Lower leg skin (tissue), 4 donors: ENCODE data around the gene CDK1. TPM values are rescaled to one million over a fixed set of nuclear protein-coding genes. Genes with fewer than 3 reads are reported as not detected.

Experiments used
- DNase-seq, 2 donors: peaks; one replicate each; pipeline ENCODE4 v3.0.0-alpha.2; 2019; ENCODE audit warnings: low spot score in 2 of 2
- H3K4me3 ChIP-seq: fragments of 200-600 bp; sonication (generic); 2 replicates; pipeline ENCODE4 v1.5.1; 2017; ENCODE audit warnings: mild to moderate bottlenecking, low read depth; ENCODE audit not compliant: poor library complexity, severe bottlenecking
- POLR2A ChIP-seq, 2 donors: fragments of 450-650 bp; IDR thresholded peaks; one replicate each; pipeline ENCODE4 v1.6.1; 2016 to 2017; ENCODE audit warnings: antibody characterized with exemption in 2 of 2, mild to moderate bottlenecking in 1 of 2, moderate library complexity in 1 of 2
- WGBS, 2 donors: methylation state at CpG; one replicate each; pipeline ENCODE4 v1.1.5; 2018; 5-methylcytosine and 5-hydroxymethylcytosine counted together
- intact Hi-C: fragments of 100-400 bp; cut with DNase I; formaldehyde crosslinking; loops from one replicate; pipeline ENCODE4 v1.15.0; 2023; ENCODE audit warnings: low total_unique reads
- total RNA-seq, 4 donors: library from RNA; depleted of rRNA; stranded (reverse); fragments of >200 nt; gene quantifications; one replicate each; pipeline ENCODE4 v1.1.0, GENCODE V29; 2016
- TF ChIP-seq, protein P1 (sequence below), 3 donors: fragments of 450-650 bp; IDR thresholded peaks; one replicate each; pipeline ENCODE4 v1.5.1; 2016; ENCODE audit warnings: antibody characterized with exemption in 3 of 3, mild to moderate bottlenecking in 3 of 3, moderate library complexity in 2 of 3

Gene CDK1
- total RNA-seq, 4 donors from 2014 or later: 5.1 to 8.4 (median 6.5) TPM

DNA sequence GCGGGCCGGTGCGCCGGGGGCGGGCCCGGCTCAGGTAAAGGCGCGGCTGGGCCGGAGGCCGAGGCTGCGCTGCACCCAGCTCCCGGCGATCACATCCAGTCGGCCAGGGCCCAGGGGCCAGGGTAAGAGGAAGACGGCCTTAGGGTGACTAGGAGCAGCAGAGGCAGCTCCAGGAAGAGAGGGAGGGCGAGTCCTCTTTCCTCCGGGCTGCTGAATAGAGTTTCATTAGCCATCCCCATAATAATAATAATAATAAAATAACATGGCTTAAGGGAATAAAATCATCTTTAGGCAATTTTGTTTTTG lies 44.8 kb upstream of the CDK1 start:
- 0 to 2% methylated on average over 7 to 17 of the region's 17 CpGs for WGBS, 2 donors
- H3K4me3 ChIP-seq: peak overlapping the region; percentile 68
- intact Hi-C loops: no loop called here
- TF ChIP-seq, protein P1, sequence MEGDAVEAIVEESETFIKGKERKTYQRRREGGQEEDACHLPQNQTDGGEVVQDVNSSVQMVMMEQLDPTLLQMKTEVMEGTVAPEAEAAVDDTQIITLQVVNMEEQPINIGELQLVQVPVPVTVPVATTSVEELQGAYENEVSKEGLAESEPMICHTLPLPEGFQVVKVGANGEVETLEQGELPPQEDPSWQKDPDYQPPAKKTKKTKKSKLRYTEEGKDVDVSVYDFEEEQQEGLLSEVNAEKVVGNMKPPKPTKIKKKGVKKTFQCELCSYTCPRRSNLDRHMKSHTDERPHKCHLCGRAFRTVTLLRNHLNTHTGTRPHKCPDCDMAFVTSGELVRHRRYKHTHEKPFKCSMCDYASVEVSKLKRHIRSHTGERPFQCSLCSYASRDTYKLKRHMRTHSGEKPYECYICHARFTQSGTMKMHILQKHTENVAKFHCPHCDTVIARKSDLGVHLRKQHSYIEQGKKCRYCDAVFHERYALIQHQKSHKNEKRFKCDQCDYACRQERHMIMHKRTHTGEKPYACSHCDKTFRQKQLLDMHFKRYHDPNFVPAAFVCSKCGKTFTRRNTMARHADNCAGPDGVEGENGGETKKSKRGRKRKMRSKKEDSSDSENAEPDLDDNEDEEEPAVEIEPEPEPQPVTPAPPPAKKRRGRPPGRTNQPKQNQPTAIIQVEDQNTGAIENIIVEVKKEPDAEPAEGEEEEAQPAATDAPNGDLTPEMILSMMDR (IDR thresholded peaks at IDR 0.05): no peak
- no peak for TF ChIP-seq POLR2A (IDR thresholded peaks at IDR 0.05)
- no peak for DNase-seq

DNA sequence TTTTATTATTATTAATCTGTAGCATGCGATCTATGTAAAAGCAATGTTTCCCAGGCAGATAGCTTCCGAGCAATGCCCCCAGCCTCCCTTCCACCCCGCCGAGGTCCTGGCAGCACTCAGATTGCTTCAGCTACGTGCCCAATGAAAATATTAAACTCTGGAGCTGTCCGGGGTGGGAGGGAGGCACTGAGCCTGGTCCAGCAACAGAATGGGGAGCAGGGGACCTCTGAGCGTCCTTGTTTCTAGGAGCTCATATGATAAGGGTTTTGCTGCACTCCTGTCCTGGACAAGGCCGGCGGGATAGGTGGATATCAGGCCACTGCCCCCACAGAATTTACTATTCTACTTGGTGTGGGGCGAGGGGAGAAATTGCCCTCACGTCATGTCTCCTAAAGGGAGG lies 44.5 kb upstream of the CDK1 start:
- intact Hi-C loops: no loop called here
- WGBS, 2 donors: 50 to 56% methylated on average over 11 of the region's 11 CpGs
- no peak for DNase-seq

DNA sequence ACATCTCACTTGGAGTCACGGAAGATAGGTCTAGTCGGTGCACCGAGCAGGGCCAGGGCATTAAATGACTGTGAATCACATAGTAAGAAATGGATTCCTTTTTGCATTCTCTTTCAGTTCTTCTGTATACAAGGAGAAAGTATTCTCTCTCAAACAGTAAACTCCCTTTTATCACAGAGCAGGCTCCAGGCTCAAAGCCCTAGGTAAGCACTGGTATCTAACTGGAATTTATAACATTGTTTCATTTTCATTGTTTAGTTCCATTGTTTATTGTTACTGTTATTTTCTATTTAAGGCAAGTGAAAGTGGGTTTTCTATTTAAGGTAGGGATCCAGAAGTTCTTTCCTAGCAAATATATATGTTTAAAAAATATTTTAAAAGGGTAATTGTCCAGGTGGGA lies 44.1 kb upstream of the CDK1 start:
- 65 to 69% methylated on average over 3 of the region's 3 CpGs for WGBS, 2 donors
- intact Hi-C loops: no loop called here
- no peak for DNase-seq
- no peak for TF ChIP-seq POLR2A (IDR thresholded peaks at IDR 0.05)
- TF ChIP-seq, protein P1 (IDR thresholded peaks at IDR 0.05): no peak
- no peak overlapping the region for H3K4me3 ChIP-seq

More for the DNA sequence above, 44.5 kb upstream of the CDK1 start:
- TF ChIP-seq, protein P1 (IDR thresholded peaks at IDR 0.05): no peak
- no peak for TF ChIP-seq POLR2A (IDR thresholded peaks at IDR 0.05)
- H3K4me3 ChIP-seq: no peak overlapping the region

DNA sequence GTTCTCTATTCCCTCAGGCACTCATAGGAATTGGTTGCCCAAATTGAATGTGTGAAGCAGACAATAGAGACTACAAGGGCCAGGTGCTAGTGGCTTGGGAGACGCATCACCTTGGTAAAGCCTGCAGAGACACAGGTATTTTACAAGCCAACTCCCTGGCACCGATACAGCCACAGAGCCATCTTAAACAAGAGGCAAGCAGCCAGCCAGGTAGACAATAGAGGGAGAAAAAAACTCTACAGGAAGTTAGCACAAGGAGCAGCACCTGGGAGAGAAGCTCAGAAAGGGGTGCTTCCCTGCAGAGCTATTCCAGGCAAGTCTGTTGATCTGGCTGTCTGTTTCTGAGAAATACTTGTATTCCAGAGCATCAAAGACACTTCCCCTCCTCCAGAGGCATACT lies 43.0 kb upstream of the CDK1 start:
- H3K4me3 ChIP-seq: no peak overlapping the region
- DNase-seq: peak in 1 of 2 donors; percentile 40
- TF ChIP-seq POLR2A (IDR thresholded peaks at IDR 0.05): no peak
- TF ChIP-seq, protein P1 (IDR thresholded peaks at IDR 0.05): no peak
- WGBS, 2 donors: 40 to 48% methylated on average over 2 of the region's 2 CpGs
- intact Hi-C loops: no loop called here

DNA sequence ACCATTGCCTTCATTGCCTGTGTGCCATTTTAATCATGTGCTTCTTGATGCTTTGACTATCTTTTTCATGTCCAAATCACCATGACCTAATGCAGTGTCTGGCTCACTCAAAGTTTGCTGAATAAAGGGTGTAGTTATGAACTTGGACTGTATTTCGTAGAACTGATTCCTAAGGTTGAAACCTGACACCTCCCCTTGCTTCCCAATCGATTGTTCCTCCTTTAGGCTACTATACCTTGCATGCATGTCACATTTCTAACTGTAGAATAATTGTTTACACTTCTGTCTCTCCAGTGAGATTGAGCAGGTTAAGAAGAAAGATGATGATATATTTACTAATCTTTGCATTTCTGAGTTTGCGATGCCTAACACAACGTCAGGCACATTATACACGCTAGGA lies 41.0 kb upstream of the CDK1 start:
- WGBS, 2 donors: 66 to 68% methylated on average over 5 of the region's 5 CpGs
- DNase-seq: no peak
- intact Hi-C loops: no loop called here
- no peak overlapping the region for H3K4me3 ChIP-seq
- TF ChIP-seq, protein P1 (IDR thresholded peaks at IDR 0.05): no peak
- no peak for TF ChIP-seq POLR2A (IDR thresholded peaks at IDR 0.05)

DNA sequence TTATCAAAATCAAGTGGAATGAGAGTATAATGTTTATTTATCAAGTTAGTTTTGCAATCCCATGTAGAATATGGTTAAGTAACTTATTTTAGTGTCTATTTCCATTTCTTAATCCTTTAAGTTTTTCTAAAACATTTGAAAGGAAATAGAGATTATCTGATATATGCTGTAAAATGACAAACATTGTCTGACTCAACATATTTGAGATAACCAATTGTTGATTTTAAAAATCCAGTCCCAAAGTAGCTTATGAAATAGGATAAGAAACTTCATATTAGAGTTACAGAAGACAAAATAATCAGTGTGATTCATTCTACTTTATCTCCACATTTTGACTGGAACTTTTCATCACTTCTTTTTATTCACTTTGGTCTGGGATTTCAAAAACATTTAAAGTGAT lies 38.7 kb upstream of the CDK1 start:
- DNase-seq: no peak
- intact Hi-C loops: no loop called here
- no peak overlapping the region for H3K4me3 ChIP-seq
- TF ChIP-seq POLR2A (IDR thresholded peaks at IDR 0.05): no peak
- TF ChIP-seq, protein P1 (IDR thresholded peaks at IDR 0.05): no peak
